GM12878 (cell line): ENCODE results near the gene KMT2E.

Experiments
- CHD2 ChIP-seq: IDR thresholded peaks from 2 replicates; pipeline ENCODE4 v1.6.1; 2011; ENCODE audit warnings: low read depth, low read length, improper control_type of control experiment, borderline replicate concordance
- CREB1 ChIP-seq: IDR thresholded peaks from 2 replicates; pipeline ENCODE4 v1.6.1; 2012; ENCODE audit warnings: low read depth, mild to moderate bottlenecking, inconsistent platforms
- EZH2 ChIP-seq: IDR thresholded peaks from 2 replicates; pipeline ENCODE4 v1.6.1; 2012; ENCODE audit warnings: low read depth, mild to moderate bottlenecking, control low read depth, inconsistent platforms, low read length, borderline replicate concordance; ENCODE audit not compliant: control insufficient read depth
- HCFC1 ChIP-seq: fragments of 150-350 bp; IDR thresholded peaks from 2 replicates; pipeline ENCODE4 v1.6.1; 2014; ENCODE audit warnings: low read length
- MXI1 ChIP-seq: fragments of 150-350 bp; IDR thresholded peaks from 2 replicates; pipeline ENCODE4 v1.6.1; 2011; ENCODE audit warnings: low read depth, mild to moderate bottlenecking, inconsistent platforms, low read length, improper control_type of control experiment
- MYC ChIP-seq: IDR thresholded peaks from 2 replicates; pipeline ENCODE4 v1.6.1; 2011; ENCODE audit warnings: mild to moderate bottlenecking, low read length, moderate library complexity, inconsistent platforms; ENCODE audit not compliant: insufficient read depth, insufficient replicate concordance, insufficient read length, severe bottlenecking
- NFYB ChIP-seq: IDR thresholded peaks from 2 replicates; pipeline ENCODE4 v1.6.1; 2011; ENCODE audit warnings: low read depth, mild to moderate bottlenecking, low read length, improper control_type of control experiment, moderate library complexity; ENCODE audit not compliant: insufficient read depth
- POLR2AphosphoS5 ChIP-seq: IDR thresholded peaks from 2 replicates; pipeline ENCODE4 v1.6.1; 2011; ENCODE audit warnings: mild to moderate bottlenecking, low read length, inconsistent platforms
- RAD21 ChIP-seq: IDR thresholded peaks from 2 replicates; pipeline ENCODE4 v1.6.1; 2011; ENCODE audit warnings: mild to moderate bottlenecking, low read depth, low read length, moderate library complexity; ENCODE audit not compliant: insufficient read depth
- TAF1 ChIP-seq: IDR thresholded peaks from 2 replicates; pipeline ENCODE4 v1.6.1; 2011; ENCODE audit warnings: mild to moderate bottlenecking, low read depth, low read length, borderline replicate concordance
- ZNF274 ChIP-seq: IDR thresholded peaks from one replicate; pipeline ENCODE4 v1.8.0; 2011; ENCODE audit not compliant: insufficient read length, insufficient read depth
- TF ChIP-seq, protein P1 (sequence below): IDR thresholded peaks from 2 replicates; pipeline ENCODE4 v1.6.1; 2012; ENCODE audit warnings: low read depth, low read length, improper control_type of control experiment
- TF ChIP-seq, protein P2 (sequence below), 3 experiments: IDR thresholded peaks in 2 of 3; conservative IDR thresholded peaks in 1 of 3; 2 replicates each; pipeline ENCODE4 v1.5.1; 2011; ENCODE audit warnings: low read depth in 3 of 3, low read length in 3 of 3, mild to moderate bottlenecking in 3 of 3, control low read depth in 2 of 3, moderate library complexity in 2 of 3, inconsistent platforms in 1 of 3, mixed read lengths in 1 of 3; ENCODE audit not compliant: control insufficient read depth in 2 of 3, insufficient read depth in 1 of 3; ENCODE audit errors: extremely low read depth in 1 of 3

GRCh38 chr7:105112440-105113418 is 98.7 kb downstream of the KMT2E start:
- TF ChIP-seq POLR2AphosphoS5, result peak; percentile 25; the same call in 1 of the 2 replicates
- TF ChIP-seq, protein P1, sequence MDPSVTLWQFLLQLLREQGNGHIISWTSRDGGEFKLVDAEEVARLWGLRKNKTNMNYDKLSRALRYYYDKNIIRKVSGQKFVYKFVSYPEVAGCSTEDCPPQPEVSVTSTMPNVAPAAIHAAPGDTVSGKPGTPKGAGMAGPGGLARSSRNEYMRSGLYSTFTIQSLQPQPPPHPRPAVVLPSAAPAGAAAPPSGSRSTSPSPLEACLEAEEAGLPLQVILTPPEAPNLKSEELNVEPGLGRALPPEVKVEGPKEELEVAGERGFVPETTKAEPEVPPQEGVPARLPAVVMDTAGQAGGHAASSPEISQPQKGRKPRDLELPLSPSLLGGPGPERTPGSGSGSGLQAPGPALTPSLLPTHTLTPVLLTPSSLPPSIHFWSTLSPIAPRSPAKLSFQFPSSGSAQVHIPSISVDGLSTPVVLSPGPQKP, result no peak
- TF ChIP-seq HCFC1, result no peak
- no peak for TF ChIP-seq NFYB
- no peak for TF ChIP-seq TAF1
- TF ChIP-seq, protein P2, sequence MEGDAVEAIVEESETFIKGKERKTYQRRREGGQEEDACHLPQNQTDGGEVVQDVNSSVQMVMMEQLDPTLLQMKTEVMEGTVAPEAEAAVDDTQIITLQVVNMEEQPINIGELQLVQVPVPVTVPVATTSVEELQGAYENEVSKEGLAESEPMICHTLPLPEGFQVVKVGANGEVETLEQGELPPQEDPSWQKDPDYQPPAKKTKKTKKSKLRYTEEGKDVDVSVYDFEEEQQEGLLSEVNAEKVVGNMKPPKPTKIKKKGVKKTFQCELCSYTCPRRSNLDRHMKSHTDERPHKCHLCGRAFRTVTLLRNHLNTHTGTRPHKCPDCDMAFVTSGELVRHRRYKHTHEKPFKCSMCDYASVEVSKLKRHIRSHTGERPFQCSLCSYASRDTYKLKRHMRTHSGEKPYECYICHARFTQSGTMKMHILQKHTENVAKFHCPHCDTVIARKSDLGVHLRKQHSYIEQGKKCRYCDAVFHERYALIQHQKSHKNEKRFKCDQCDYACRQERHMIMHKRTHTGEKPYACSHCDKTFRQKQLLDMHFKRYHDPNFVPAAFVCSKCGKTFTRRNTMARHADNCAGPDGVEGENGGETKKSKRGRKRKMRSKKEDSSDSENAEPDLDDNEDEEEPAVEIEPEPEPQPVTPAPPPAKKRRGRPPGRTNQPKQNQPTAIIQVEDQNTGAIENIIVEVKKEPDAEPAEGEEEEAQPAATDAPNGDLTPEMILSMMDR (IDR thresholded peaks at IDR 0.05 in 2 of 3, conservative IDR thresholded peaks at IDR 0.05 in 1 of 3; ENCODE audit: control insufficient read depth in 2 of 3, extremely low read depth in 1 of 3, insufficient read depth in 1 of 3, low read depth in 3 of 3, low read length in 3 of 3), result no peak
- no peak for TF ChIP-seq CHD2
- no peak for TF ChIP-seq MYC
- no peak for TF ChIP-seq CREB1
- no peak for TF ChIP-seq MXI1
- TF ChIP-seq ZNF274, result no peak
- no peak for TF ChIP-seq RAD21
- no peak for TF ChIP-seq EZH2
